IMR-90 (cell line): ENCODE data around the gene CCND3.

ENCODE experiments used
- CEBPB ChIP-seq: IDR thresholded peaks from 2 replicates; pipeline ENCODE4 v1.6.1; 2012; ENCODE audit warnings: low read depth, low read length, improper control_type of control experiment
- CHD1 ChIP-seq: IDR thresholded peaks from 2 replicates; pipeline ENCODE4 v1.6.1; 2012; ENCODE audit warnings: low read depth, low read length, improper control_type of control experiment
- CTCF ChIP-seq: conservative IDR thresholded peaks from 2 replicates; pipeline ENCODE4 v1.5.1; 2012; ENCODE audit warnings: mild to moderate bottlenecking, low read depth, low read length, improper control_type of control experiment
- FOS ChIP-seq: fragments of 150-350 bp; IDR thresholded peaks from 2 replicates; pipeline ENCODE4 v1.6.1; 2016; ENCODE audit warnings: low read depth, low read length
- MAFK ChIP-seq: IDR thresholded peaks from 2 replicates; pipeline ENCODE4 v1.6.1; 2012; ENCODE audit warnings: low read depth, low read length, improper control_type of control experiment
- MAZ ChIP-seq: IDR thresholded peaks from 2 replicates; pipeline ENCODE4 v1.6.1; 2012; ENCODE audit warnings: low read depth, mild to moderate bottlenecking, low read length, improper control_type of control experiment, moderate library complexity, borderline replicate concordance
- MXI1 ChIP-seq: IDR thresholded peaks from 2 replicates; pipeline ENCODE4 v1.6.1; 2012; ENCODE audit warnings: low read depth, mild to moderate bottlenecking, low read length, moderate library complexity, borderline replicate concordance
- NFE2L2 ChIP-seq: fragments of 150-350 bp; IDR thresholded peaks from 2 replicates; pipeline ENCODE4 v1.6.1; 2016; ENCODE audit warnings: low read depth, mild to moderate bottlenecking, low read length
- POLR2A ChIP-seq: IDR thresholded peaks from 2 replicates; pipeline ENCODE4 v1.6.1; 2012; ENCODE audit warnings: mild to moderate bottlenecking, low read depth, low read length
- RAD21 ChIP-seq: IDR thresholded peaks from 2 replicates; pipeline ENCODE4 v1.6.1; 2012; ENCODE audit warnings: low read length, improper control_type of control experiment
- RCOR1 ChIP-seq: IDR thresholded peaks from 2 replicates; pipeline ENCODE4 v1.6.1; 2012; ENCODE audit warnings: mild to moderate bottlenecking, low read length, improper control_type of control experiment; ENCODE audit not compliant: insufficient replicate concordance
- RFX5 ChIP-seq: IDR thresholded peaks from 2 replicates; pipeline ENCODE4 v1.8.0; 2012; ENCODE audit warnings: low read depth, mild to moderate bottlenecking, low read length, moderate library complexity
- SMC3 ChIP-seq: fragments of 150-350 bp; IDR thresholded peaks from 2 replicates; pipeline ENCODE4 v1.6.1; 2016; ENCODE audit warnings: low read depth, mild to moderate bottlenecking, antibody characterized with exemption, low read length, moderate library complexity

- TF ChIP-seq CTCF (no peak), POLR2A (no peak), NFE2L2 (no peak), MAFK (no peak), CEBPB (no peak), FOS (no peak), SMC3 (no peak), MAZ (no peak), CHD1 (no peak), MXI1 (no peak), RAD21 (no peak), RFX5 (no peak), RCOR1 (no peak)
Observed at GRCh38 chr6:41975276-41975675, 33.7 kb upstream of the CCND3 start.
